Stimulated activated CD4-positive, alpha-beta T cell treated with anti-CD3 and anti-CD28 coated beads, TNF-alpha, amount 100 ng/mL, for 4 hours (primary cell): Measurements from ENCODE around the gene KIF17.
"Not testable (repeated sequence)": the region's sequence is repeated elsewhere in the genome, so short reads cannot be mapped to it uniquely, and the experiment has no call there.

Experiments
- DNase-seq, 3 experiments: peaks; one replicate each; pipeline ENCODE4 v3.0.0-alpha.2; 2020; ENCODE audit warnings: low read depth in 3 of 3

KIF17 gene

GRCh38 chr1:20727746-20728316 is 10.0 kb upstream of the KIF17 start:
- DNase-seq = no peak

- DNase-seq = no peak
Observed at GRCh38 chr1:20726932-20727745, 9.3 kb upstream of the KIF17 start.

DNA sequence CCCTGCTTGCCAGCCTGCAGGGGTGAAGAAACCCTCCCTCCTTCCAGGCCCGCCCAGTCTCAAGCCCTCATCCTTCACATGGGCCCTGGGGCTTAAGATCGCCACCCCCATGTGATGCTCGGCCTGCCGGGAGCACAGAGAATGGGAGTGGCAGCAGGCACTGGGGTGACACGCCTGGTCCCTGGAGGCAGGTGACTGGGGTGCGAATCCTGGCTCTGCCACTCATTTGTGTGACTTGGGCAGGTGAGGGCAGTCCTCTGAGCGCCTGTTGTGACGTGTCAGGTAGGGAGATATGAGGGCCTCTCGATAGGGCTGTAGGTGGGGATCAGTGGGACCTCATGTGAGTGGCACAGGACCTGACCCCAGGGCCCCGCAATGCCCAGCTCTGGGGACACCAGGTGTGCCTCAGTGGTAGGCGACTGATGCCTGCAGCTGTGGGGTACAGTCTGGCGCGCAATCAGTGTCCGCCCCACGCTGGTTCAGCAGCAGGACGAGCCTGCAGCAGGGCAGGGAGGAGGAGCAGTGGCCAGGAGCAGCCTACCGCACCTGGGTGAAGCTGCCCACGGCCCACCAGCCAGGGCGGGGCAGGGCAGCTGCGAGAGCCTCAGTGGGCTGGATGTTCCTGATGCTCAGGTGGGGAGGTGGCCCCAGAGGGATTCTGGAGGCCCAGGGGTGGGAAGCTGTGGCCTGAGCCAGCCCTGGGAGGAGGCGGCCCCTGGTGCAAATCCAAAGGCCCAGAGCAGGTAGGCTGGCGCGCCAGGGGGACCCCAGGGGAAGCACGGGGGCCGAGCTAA is 8.5 kb upstream of the KIF17 start:
- no peak for DNase-seq

- no peak for DNase-seq
Observed at GRCh38 chr1:20725189-20726117, 7.6 kb upstream of the KIF17 start.

GRCh38 chr1:20724364-20725188 is 6.8 kb upstream of the KIF17 start:
- DNase-seq = no peak

DNA sequence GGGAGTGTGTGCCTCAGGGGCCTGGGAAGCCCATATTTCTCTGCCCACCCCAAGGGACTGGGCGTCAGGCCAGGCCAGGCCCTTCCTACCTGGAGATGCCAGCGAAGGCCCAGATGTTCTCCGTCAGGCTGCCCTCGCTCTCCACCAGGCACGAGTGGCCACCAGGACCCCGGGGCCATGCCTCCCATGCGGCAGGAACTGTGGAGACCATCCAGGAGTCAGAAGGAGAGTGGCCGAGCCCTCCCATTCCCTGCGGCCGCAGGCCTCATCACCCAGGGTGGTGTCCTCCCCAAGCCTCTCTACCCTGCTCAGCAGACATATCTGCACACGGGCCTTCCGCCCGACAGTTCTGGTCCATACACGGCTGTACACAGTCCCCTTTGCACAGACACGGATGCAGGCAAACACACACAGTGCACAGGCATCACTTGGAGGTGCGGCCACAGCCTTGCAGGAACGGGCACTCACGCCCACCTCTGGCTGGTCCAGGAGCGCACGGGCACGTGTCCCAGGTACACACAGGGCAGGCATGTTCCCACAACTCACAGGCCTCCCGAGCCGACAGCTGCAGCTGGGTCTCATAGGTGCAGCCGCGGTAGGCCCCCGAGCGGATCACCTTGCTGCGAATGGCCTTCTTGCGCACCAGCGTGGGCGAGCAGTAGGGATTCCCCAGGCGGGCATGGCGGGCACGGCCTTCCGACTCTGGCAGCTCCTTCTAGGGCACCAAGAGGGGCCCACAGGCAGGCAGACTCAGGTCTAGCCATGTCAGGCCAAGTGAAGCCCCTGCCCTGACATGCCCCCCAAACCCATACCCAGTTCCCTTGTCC is 5.9 kb upstream of the KIF17 start:
- DNase-seq = no peak

DNA sequence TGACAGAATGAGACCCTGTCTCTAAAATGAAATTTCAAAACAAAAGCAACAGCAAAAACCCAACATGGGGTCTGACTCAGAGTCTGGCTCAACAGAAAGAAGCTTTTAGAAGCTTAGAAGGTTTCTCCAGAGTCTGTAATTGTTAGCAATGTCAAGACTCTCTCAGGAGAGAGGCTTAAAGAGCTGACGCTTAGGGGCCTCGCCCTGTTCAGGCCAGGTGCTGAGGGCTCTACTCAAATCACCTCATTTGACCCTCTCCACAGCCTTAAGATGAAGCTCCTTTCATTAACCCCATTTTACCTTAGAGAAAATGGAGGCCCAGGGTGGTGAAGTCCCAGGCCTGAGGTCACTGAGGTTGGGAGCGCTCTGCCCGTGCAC is 5.3 kb upstream of the KIF17 start:
- DNase-seq = no peak

DNA sequence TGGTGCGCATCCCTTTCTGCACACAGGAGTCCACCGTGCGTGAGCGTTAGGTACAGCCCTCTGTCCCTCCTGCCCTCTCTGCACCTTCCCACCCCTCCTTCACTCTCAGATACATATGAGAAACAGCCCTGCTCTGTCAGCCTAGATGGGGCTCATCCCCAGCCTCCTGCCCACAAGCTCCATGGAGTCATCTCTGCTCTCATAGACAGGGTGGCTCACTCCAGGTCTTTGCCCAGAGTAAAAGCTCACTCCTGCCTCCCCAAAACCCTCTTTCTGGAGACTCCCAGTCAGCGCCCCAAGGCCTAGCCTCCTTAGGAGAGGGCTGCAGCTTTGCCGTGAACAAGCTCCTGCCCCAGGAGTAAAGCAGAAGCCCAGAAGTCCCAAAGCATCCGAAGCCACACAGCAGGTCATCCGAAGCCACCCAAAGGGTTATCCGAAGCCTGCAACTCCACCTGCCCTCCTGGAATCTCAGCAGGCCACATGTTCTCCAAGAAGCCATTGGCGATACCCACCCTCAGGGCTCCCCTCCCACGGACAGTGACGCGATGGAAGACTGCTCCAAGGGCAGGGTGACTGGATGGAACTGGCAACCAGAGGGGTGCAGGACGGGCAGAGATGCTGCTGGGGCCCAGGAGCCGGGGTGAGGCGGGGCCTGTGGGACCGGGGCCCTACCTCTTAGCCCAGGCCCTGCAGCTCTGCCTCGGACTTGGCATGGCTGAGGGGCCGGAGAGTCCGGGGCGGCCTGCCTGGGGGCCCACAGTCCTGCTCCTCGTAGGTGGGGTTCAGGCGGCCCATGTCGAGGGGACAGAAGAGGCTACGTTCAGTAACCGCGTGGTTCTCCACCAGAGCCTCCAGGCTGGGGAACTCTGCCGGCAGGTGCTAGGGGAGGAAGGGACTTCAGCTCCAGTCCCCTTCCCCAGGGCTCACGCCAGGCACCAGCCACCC is 3.6 kb upstream of the KIF17 start:
- DNase-seq = no peak

GRCh38 chr1:20720631-20721091 is 2.9 kb upstream of the KIF17 start:
- no peak for DNase-seq

- no peak for DNase-seq
Observed at GRCh38 chr1:20719871-20720620, 2.2 kb upstream of the KIF17 start.

DNA sequence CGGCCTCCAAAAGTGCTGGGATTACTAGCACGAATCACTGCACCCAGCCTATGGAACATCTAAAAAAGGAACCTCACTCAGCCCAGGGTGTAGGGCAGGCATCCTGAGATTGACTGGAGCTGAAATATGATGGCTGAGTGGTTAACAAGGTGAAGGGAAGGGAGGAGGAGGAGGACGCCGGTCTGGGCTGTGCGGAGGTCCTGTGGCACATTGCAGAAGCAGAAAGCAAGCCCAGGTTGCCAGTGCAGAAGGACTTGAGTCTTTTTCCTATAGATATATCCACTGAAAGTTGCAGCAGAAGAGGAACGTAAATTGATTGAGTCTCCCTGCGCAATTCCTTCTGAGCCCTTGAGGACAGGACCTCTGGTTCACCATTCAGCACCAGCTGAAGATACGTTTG is 1.5 kb upstream of the KIF17 start:
- no peak for DNase-seq

GRCh38 chr1:20718343-20718882 is 606 bp upstream of the KIF17 start:
- DNase-seq = not testable (repeated sequence)

GRCh38 chr1:20716232-20716631 is 1.6 kb downstream of the KIF17 start:
- no peak for DNase-seq

- DNase-seq = no peak
Observed at GRCh38 chr1:20715406-20715805, 2.4 kb downstream of the KIF17 start.

DNA sequence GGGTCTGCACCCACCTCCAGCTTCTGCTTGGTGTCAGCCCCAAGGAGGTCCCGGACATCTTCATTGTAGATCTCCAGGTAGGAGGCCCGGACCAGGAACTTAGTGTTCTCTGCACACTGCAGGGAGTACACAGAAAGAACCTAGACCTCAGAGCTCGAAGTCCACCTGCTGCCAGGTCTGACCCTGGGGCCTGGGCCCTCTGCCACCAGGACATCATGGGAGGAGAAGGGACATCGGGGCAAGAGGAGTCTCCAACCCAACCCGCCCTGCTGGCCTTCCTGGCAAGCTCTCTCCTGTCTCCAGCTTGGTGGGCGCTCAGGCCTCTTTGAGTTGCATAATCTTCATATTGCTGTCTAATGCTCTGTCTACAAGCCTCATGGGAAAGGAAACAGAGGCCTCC is 4.4 kb downstream of the KIF17 start:
- DNase-seq = no peak

DNA sequence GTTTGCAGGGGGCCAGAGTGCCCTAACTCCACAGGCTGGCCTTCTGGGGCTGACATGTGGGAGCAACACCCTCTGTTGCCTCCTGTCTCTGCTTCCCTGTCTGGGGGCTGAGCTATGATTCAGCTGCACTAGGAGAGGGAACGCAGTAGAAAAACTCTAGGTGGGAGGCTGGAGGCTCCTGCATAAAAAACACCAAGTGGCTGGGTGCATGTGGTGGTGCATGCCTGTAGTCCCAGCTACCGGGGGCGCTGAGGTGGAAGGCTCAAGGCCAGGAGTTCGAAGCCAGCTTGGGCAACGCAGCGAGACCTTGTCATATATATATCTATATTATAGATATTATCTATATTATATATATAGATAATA is 5.6 kb downstream of the KIF17 start:
- DNase-seq = no peak

DNA sequence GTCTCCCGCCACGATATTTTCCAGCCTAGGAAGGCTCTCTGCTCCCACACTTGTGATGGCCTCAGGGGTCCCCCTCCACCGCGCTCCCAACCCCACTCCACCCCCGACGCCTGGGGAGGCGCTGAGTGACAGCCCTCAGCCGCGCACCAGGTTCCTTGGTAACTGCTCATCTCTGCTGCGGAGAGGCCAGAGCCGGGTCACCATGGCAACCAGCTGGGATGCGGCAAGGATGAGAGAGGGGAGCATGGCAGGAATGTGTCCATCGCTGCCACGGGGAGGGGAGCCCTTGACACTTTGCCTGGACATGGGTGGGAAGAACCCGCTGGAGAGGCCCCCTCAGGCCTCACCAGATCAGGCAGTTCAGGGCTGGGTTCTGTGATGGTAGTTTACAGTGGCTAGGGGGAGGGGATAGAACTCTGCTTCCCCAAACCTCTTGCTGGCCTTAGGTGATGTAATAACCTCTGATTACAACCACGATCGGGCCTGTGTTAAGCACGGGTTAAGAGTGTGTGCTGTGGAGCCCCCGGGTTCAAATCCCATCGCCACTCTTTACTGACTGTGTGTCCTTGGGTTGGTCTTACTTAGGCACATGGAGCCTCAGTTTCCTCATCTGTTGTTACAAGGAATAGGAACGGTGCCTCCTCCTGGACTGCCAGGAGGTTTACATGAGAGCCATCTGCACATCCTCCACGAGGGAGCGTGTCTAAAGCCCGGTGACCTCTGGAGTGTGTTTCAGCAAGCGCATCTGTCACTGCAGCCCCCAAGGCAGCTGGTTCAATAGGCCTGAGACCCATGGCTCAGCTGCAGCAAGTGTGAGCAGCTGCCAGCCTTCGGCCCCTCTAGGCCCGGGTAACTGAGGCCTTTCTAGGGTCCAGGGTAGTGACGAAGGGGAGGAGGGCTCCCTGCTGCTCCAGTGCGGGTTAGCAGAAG is 6.3 kb downstream of the KIF17 start:
- no peak for DNase-seq
